Measurements from ENCODE around the gene SIX1.

Gene SIX1

DNA sequence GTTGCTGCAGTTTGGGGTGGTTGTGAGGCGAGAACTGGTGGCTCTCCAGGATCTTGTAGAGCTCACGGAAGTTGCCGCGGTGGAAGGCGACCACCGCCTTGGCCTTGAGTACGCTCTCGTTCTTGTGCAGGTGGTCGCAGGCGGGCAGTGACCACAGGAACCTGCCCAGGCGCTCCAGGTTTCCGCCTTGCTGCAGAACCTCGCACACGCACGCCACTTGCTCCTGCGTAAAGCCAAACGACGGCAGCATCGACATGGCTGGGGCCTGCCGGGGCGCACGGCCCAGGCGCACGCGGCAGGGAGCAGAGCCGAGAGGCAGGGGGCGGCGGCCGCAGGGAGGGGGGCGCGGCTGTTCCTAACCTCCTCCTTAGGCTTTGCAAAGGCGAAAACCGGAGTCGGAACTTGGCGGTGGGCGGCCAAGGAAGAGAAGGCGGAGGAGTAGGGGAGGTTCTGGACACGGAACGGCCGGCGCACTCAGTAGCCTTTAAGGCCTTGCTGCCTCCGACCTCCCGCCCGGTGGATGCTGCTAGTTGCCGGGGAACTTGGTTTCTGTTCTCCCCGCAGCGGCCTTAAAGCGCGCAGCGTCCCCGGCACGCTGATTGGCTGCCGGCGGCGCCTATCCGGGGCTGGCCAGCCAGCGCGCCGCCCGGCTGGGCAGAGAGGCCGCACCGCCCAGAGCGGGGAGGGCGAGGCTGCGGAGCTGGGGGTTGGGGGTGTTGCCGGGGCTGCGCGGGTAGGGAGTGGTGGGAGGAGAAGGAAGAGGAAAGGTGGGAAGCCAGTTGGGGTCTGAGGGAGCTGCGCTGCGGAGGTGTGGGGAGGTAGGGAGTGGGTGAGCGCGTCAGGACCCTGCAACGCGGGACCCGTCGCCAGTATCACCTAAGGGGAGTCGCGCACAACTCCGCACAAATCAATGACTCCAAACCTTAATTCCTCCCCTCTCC, at the start of gene SIX1:
Gene SIX1 (minus strand): TSS at position 544 of the 941 bp plus-strand sequence. CDS start 288 bp downstream, at position 256.
- DNase-seq (ENCODE audit: low spot score) (peak; percentile 100), FAIRE-seq (peak; percentile 99)

DNA sequence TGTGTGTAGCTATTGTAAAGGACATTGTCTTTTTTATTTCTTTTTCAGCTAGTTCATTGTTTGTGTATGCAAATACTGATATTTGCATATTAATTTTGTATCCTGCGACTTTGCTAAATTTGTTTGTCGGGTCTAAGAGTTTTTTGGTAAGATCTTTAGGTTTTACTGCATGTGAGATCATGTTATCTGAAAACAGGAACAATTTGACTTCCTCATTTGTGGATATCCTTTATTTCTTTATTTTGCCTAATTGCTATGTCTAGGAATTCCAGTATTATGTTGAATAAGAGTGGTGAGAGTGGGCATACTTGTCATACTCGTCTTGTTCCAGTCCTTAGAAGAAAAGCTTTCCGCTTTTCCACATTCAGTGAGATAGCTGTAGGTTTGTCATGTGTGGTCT, 46.0 kb upstream of the SIX1 start:
- FAIRE-seq (peak; percentile 9), DNase-seq (ENCODE audit: low spot score) (no peak)

DNA sequence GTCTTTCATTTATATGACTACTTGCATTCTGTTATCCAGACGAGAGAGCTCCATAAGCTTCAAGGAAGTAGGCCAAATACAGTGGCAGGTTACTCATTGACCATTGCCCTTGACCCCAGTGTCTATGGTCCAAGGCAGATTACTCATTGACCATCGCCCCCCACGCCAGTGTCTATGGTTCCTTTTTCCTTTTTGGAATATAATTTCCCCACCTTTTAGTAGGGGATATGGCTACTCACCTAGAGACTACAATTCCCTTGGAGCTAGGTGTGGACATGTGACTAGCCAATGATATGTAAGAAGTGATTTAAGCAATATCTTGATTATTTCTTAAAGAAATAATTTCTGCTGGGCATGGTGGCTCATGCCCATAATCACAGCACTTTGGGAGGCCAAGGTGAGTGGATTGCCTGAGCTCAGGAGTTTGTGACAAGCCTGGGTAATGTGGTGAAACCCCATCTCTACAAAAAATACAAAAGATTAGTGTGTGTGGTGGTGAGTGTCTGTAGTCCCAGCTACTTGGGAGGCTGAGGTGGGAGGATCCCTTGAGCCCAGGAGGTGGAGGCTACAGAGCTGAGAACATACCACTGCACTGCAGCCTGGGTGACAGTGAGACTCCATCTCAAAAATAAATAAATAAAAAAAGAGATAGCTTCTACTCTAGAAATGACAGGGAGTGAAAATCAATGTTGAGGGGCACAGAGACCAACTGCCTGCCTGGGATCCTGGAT, 42.3 kb upstream of the SIX1 start:
- FAIRE-seq (peak; percentile 83), DNase-seq (ENCODE audit: low spot score) (no peak)

DNA sequence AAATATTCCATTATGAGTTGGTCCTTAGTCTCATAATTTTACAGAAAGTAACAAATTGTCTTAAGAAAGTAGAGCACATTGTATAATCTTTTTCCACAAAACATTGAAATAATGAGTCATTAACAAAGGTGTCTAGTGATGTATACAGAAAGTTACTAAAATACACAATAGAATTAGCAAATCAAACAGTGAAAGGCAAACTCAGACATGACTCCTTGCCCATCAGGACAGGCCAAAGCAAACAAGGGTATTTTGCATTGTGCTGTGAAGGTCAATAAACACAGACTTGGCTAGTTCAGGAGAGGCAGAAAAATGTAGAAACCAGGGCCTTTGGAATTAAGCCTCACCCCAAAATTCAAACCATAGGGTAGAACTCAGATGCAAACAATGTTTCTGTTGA, 37.6 kb upstream of the SIX1 start:
- DNase-seq (ENCODE audit: low spot score), result no peak

DNA sequence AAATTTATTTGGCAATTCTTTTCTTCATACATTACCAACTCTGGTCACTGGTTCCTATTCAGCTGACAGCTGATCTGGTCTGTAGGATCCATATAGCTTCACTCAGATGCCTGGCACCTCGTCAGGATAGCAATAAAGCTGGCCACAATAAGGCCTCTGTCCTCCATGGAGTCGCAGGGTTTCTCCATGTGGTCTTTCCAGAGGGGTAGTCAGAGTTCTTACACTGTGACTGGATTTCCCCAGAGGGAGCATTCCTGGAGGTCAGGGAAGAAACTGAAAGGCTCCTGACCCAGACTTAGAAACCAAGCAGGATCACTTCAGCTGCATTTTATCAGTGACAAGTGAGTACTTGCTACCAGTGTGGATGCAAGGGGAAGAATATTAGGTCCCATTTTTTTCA, 34.9 kb upstream of the SIX1 start:
- FAIRE-seq, result no peak
- DNase-seq (ENCODE audit: low spot score), result no peak

More for the DNA sequence above, 37.6 kb upstream of the SIX1 start:
- FAIRE-seq, result no peak

DNA sequence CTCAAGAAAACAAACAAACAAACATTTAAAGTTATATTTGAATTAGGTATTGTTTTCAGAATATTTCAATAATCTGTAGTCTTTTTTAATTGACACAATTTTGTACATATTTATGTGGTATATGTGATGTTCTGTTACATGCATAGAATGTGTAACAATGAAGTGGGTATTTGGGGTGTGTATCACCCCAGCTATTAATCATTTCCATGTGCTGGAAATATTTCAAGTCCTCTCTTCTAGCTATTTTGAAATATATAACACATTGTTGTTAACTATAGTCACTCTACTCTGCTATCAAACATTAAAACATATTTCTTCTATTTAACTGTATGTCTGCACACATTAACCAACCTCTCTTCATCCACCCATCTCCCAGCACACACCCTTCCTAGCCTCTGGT, 32.0 kb upstream of the SIX1 start:
- FAIRE-seq, result no peak
- no peak for DNase-seq (ENCODE audit: low spot score)

DNA sequence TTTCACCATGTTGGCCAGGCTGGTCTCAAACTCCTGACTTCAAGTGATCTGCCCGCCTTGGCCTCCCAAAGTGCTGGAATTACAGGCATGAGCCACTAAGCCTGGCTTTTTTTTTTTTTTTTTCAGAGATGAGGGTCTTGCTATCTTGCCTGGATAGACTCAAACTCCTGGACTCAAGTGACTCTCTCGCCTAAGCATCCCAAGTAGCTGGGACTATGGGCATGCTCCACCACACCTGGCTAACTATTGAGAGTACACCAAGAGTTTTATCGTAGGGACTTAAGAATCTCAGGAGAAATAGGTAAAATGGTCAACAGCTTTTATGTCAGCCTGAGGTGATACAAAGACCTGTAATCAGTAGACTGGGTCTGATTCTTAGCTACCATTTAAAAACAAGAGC, 31.2 kb upstream of the SIX1 start:
- no peak for DNase-seq (ENCODE audit: low spot score)

DNA sequence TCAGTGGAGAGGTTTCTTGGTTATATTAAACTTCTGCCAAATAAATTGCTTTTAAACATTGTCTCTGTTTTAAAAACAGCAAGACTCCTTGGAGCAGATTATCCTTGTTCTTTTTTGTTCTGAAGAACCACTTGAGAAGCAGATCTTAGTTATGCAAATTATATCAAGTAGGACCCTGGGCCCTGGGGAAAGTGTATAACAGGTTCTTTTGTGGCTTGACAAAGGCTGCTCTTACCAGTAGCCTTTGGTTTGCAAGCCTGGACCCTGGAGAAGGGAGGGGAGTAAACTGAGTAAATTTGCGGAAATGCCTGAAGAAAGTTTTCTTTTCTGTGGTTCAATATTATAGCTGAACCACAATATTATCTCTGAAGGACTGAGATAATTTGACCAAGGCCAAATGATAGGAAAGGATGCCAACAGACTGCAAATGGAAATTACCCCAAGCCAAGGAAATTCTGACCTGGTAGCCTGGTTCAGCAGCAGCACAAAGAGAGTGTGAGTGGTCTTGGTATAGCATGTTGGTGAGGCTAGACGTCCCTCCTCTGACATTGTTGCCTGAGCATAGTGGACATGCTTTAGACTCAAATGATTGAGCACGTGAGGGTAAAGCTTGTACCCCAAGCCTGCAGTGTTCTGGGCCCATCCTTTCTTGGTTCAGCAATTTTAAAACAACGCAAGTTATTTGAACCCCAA, 30.4 kb upstream of the SIX1 start:
- DNase-seq (ENCODE audit: low spot score), result no peak
- peak; percentile 79 for FAIRE-seq

More for the DNA sequence above, 31.2 kb upstream of the SIX1 start:
- FAIRE-seq, result no peak

DNA sequence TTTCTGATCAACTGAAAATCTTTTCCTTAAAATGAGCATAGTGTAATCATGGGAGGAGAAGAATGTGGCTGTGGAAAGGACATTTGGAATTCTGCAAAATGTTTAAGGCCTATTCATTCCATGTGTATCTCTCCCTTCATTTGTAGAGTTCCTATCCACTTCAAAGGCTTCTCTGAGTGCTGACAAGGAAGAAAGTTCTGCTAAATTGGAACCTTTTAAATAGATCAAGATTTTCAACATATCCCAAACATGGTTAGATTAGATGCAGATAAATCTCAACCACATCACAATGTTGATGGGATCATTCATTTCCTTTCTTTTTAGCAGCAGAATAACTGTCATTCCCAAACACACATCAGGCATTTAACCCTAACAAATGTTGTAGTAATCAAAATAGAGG, 28.4 kb upstream of the SIX1 start:
- FAIRE-seq (no peak), DNase-seq (ENCODE audit: low spot score) (no peak)

DNA sequence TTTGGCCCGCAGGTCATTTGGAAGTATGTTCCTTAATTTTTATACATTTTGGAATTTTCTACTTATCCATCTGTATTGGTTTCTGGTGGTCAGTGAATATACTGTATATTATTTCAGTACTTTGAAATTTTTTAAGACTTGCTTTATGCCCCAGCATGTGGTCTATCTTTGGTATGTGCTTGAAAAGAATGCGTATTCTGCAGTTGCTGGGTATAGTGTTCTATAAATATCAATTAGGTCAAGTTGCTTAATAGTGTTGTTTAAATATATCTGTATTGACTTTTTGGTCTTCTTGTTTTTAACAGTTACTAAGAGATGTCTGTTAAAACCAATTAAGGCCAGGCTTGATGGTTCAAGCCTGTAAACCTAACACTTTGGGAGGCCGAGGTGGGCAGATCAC, 21.7 kb upstream of the SIX1 start:
- DNase-seq (ENCODE audit: low spot score), result no peak
- no peak for FAIRE-seq

DNA sequence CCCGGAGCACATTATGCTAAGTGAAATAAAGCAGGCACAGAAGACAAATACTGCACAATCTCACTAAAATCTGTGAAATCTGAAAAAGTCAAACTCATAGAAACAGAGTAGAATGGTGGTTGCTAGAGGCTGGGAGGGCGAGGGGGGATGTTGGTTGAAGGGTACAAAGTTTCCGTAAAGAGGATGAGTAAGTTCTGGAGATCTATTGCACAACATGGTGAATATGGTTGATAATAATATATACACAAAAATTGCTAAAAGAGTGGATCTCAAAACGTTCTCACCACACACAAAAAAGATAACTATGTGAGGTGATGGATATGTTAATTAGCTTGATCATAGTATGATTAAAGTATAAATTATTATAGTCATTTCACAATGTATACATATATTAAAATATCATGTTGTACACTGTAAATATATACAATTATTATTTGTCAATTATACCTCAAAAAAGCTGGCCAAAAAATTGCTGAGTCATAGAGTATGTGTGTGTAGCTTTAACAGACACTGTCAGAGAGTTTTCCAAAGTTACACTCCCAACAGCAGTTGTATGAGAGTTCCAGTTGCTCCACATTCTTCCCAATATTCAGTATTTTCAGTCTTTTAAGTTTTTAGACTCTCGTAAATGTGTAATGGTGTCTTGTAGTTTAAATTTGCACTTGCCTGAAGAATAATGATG, 19.3 kb upstream of the SIX1 start:
- DNase-seq (ENCODE audit: low spot score), result no peak
- FAIRE-seq, result peak; percentile 42

DNA sequence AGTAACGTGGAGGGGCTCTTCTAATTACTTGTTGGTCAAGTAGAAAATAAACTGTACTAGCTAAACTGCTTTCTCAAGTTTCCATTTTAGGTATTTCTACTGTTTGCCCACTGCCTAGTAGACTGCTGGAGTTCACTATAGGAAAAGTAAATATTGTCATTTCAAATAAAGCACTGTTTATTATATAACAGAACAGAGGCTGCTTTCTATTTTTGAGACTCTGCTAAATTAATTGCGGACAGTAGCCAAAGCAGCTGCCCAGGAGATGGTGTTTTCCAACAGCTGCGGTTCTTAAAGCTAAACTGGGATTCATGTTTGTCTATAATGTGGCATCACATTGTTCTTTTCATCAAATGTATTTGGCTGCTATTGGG, 15.9 kb upstream of the SIX1 start:
- DNase-seq (ENCODE audit: low spot score), result no peak
- FAIRE-seq, result no peak

DNA sequence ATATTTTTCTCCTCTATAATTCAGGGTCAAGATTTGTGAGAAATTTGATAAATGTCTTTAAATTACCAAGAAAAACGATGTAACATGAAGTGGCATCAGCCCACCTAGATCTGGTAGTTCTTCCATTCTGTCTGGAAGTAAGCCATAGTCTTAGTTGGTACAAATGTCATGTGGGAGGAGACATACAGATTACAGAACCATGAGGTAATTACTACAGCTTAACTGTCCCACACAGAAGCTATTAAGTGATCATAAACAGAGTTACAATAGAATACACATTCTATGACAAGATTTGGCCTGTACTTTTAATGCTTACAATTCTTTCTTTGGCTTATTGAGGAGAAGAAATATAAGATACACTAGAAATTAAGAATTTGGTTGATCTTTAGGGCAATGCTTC, 13.7 kb upstream of the SIX1 start:
- FAIRE-seq, result peak; percentile 71

DNA sequence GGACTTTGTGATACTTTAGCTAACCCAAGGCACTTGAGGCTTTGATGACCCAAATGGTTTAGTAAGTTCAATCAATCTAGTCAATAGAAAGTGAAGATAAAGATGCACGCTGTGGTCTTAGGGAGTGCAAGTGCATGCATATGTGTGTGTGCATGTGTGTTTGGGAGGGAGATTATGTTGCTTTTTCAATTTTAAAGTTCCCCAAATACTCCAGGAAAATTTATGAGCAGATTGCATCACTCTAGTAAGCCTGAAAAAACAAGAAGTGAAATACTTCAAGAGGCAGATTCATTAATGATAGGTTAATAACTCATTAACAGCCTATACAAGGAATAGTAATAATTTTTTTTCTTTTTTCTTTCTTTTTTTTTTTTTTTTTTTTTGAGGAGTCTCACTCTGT, 12.4 kb upstream of the SIX1 start:
- DNase-seq (ENCODE audit: low spot score), result no peak
- FAIRE-seq, result no peak

More for the DNA sequence above, 13.7 kb upstream of the SIX1 start:
- DNase-seq (ENCODE audit: low spot score), result no peak

DNA sequence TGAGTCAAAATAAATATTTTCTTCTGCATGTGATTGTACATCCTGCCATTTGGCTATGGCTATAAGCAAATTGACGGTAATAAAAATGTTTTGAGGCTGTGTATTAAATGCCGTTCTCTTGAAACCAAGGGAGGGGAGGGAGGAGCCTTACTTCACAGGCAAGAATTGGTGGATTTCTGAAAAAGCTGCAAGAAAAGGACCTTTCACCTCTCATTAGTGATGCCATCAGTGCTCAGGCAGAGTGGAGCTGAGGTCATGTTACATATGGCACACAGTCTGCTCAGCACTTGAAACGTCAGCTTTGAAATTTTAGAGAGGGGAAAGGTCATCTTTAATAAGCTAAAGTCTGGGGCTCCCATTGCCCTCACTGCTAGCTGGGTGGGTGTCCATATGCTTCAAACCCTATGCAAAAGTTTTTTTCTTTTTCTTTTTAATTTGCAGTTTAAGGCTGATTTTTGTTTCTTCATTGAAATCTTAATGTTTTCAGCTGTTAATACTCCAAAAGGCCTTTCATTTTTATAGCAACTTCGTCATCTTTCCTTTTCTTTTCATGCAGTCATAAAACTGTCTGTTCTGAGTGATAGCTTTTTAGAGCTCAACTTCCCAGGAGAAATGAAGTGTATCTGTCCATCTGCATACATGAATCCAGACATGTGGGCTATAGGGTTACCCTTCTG, 9.8 kb upstream of the SIX1 start:
- DNase-seq (ENCODE audit: low spot score), result no peak
- FAIRE-seq, result peak; percentile 66

DNA sequence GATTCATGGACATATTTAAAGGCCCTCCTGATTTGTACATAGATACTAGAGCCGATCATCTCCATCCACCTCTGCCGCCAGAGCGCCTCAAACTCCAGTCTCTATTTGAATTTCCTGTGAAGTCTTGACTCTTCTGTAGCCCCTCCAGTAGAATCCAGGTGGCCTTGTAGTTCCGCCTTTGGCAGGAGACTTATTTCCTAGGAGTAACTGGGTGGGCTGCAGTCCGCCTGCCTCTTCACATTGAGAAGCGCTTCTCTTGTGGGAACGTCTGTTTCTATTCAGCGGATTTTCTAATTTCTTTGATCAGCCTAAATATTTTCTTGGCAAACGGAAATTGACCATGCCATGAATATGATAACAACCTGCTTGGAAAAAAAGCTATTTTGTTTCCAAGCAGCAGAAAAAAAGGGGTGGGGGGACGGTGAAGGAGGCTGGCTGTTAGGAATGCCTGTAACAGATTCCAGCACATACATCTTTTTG, 9.0 kb upstream of the SIX1 start:
- FAIRE-seq, result no peak

DNA sequence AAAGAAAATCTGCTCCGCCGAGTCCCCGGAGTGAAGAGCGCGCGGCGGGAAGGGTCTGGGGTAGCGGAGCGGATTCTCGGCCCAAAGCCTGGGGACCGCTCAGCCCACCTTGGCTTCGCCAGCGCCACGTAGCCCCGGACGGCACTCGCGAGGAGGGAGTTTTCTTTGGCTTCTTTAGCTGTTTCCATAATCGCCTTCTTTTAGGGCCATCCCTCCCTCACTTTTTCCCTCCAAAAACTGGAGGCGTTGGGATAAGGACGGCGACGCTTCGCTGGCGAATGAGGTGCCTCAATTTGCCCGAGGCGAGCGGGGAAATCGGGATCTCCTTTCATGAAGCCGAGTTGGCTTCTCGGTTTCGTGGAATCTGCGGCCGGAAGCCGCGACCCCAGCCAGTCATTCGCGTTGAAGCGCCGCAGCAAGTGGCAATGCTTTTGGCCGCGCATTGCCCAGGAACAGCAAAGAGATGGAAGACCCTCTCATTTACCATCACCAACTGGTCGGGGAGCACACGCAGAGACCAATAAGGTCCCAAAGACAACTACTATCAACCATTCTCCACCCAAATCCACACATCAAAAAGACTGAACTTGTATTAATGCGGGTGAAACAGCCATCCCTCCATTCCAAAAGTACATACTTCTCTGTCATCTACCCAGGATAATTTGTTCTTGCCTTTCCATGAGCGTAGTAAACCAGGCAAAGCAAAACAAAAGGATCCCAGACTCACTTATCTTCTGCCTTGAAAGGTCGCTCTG, 8.4 kb upstream of the SIX1 start:
- FAIRE-seq (peak; percentile 68), DNase-seq (ENCODE audit: low spot score) (peak; percentile 63)

More for the DNA sequence above, 9.0 kb upstream of the SIX1 start:
- DNase-seq (ENCODE audit: low spot score), result no peak

DNA sequence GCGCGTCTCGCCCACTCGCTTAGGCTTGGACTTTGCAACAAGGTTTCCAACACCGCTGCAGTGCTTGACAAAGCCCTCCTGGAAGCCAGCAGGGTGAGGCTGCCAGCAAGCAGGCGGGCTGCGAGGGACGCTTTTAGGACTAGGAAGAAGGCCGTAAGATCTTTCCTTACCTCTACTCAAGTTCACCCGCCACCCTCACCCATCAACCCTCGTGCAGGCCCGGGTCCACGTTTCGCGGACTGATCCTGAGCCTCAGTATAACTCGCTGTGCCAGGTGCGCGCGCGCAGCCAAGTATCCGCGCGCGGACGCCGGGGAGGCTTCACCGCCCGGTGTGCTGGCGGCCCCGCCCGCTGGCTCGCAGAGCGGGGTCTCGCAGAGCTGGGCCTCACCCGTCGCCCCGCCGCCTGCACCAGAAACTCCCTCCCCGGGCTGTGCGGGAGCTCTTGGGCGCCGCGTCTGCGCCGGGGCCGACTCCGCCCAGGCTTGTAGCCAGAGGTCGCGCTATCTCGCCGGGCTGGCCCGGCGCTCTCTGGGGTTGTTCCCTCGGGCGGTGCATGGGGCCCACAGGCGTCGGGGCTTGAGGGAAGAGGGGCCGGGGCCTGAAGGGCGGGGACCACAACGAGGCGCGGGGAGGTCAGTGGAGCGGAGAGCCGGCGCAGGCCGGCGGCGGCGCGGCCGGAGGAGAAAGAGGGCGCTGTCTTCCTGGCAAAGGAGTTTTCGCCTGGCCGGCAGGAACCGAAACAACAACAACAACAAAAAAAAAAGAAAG, 7.6 kb upstream of the SIX1 start:
- DNase-seq (ENCODE audit: low spot score) (peak; percentile 83), FAIRE-seq (peak; percentile 96)
